Aorta (tissue), 5 donors: ENCODE results near the gene GRB7. TPM values are rescaled to one million over a fixed set of nuclear protein-coding genes. Genes with fewer than 3 reads are reported as not detected.
"Not testable (repeated sequence)": the region's sequence is repeated elsewhere in the genome, so short reads cannot be mapped to it uniquely, and the experiment has no call there.

Experiments
- ATAC-seq: fragments of 200-7000 bp; cut with Tn5 transposase; one replicate; pipeline ENCODE4 v1.9.1; 2022; ENCODE audit warnings: moderate library complexity; ENCODE audit not compliant: low FRiP score
- DNase-seq, 2 donors: peaks; one replicate each; pipeline ENCODE4 v3.0.0-alpha.2; 2020
- H3K27ac ChIP-seq, 2 donors: one replicate each; pipeline ENCODE4 v1.5.1; 2013; ENCODE audit warnings: low read length in 2 of 2, mild to moderate bottlenecking in 2 of 2, moderate library complexity in 2 of 2, control low read depth in 1 of 2, inconsistent platforms in 1 of 2, low read depth in 1 of 2
- H3K27me3 ChIP-seq, 2 donors: one replicate each; pipeline ENCODE4 v1.6.1; 2013; ENCODE audit warnings: control low read depth in 1 of 2, low read length in 1 of 2, mild to moderate bottlenecking in 1 of 2, moderate library complexity in 1 of 2; ENCODE audit not compliant: insufficient read depth in 2 of 2, control insufficient read depth in 1 of 2
- H3K36me3 ChIP-seq, 2 donors: one replicate each; pipeline ENCODE4 v1.6.1; 2013; ENCODE audit warnings: control low read depth in 1 of 2, low read length in 1 of 2, mild to moderate bottlenecking in 1 of 2; ENCODE audit not compliant: insufficient read depth in 2 of 2, control insufficient read depth in 1 of 2
- H3K4me1 ChIP-seq, 2 donors: one replicate each; pipeline ENCODE4 v1.6.1; 2013; ENCODE audit warnings: low read length in 2 of 2, control low read depth in 1 of 2, mild to moderate bottlenecking in 1 of 2, moderate library complexity in 1 of 2; ENCODE audit not compliant: insufficient read depth in 2 of 2, control insufficient read depth in 1 of 2
- H3K4me3 ChIP-seq, 2 donors: one replicate each; pipeline ENCODE4 v1.5.1; 2013; ENCODE audit warnings: low read length in 2 of 2, control low read depth in 1 of 2, mild to moderate bottlenecking in 1 of 2
- H3K9me3 ChIP-seq: one replicate; pipeline ENCODE4 v1.6.1; 2013; ENCODE audit warnings: mild to moderate bottlenecking, low read length; ENCODE audit not compliant: control insufficient read depth
- WGBS, 2 donors: extraction: QIAGEN DNeasy Blood & Tissue Kit; methylation state at CpG; one replicate each; pipeline ENCODE4 v1.1.7; 2013; 5-methylcytosine and 5-hydroxymethylcytosine counted together
- intact Hi-C, 2 donors: fragments of 100-400 bp; cut with DNase I; formaldehyde crosslinking; loops; one replicate each; pipeline versions ENCODE4 v1.14.2 to v1.15.0; 2022
- polyA plus RNA-seq, 2 donors: library from polyadenylated mRNA; stranded (reverse); fragments of 200-250 nt; gene quantifications; one replicate each; pipeline ENCODE4 v1.2.3, GENCODE V29; 2013
- total RNA-seq, 2 donors: library from RNA; stranded (reverse); fragmentation: NEBNext Ultra II Directional; extraction: Animal tissue kit (Norgen Biotek cat#: 25700); gene quantifications; one replicate each; pipeline ENCODE4 v1.2.1, GENCODE V29; 2021
- donor health status: healthy with polysubstance abuse.
- donor health status: Bipolar disorder and iron deficiency.
- donor health status: DM: no; HTN: no; CAD: no.
- donor health status: DM: no; HTN: no; CAD: no.
- donor health status: DM: yes; HTN: yes; CAD: no.

Gene GRB7
- total and polyA plus RNA-seq, 4 donors: 0.23 to 1.6 (median 0.59) TPM

GRCh38 chr17:39756380-39757079, 18.8 kb downstream of the GRB7 start:
- no peak overlapping the region for H3K27ac ChIP-seq
- H3K9me3 ChIP-seq: no peaks in the 10 kb centered on the region
- ATAC-seq (no peak), DNase-seq (no peak)
- no peaks in the 10 kb centered on the region for H3K4me1 ChIP-seq
- H3K27me3 ChIP-seq: no peaks in the 10 kb centered on the region
- H3K4me3 ChIP-seq: no peak overlapping the region
- H3K36me3 ChIP-seq: no peaks in the 10 kb centered on the region
- intact Hi-C loops: loop anchor here in 1 of 2 donors (2.0 kb wide), 1 partner anchor 134 kb away; no protein-coding TSS in a partner anchor
- WGBS, 2 donors: 68 to 70% methylated on average over 7 of the region's 7 CpGs

- Histone ChIP-seq H3K9me3 (no peaks in the 10 kb centered on the region), H3K4me1 (no peaks in the 10 kb centered on the region), H3K27me3 (no peaks in the 10 kb centered on the region), H3K27ac (no peak overlapping the region), H3K4me3 (no peak overlapping the region), H3K36me3 (no peaks in the 10 kb centered on the region)
- intact Hi-C loops: loop anchor here in 1 of 2 donors (2.0 kb wide), 1 partner anchor 134 kb away; no protein-coding TSS in a partner anchor
- DNase-seq (no peak), ATAC-seq (no peak)
- WGBS, 2 donors: 87 to 88% methylated on average over 4 of the region's 4 CpGs
These were observed 19.5 kb downstream of the GRB7 start for GRCh38 chr17:39757176-39757662.

GRCh38 chr17:39757931-39758873, 20.5 kb downstream of the GRB7 start:
- H3K36me3 ChIP-seq: no peaks in the 10 kb centered on the region
- WGBS, 2 donors: 77 to 79% methylated on average over 12 of the region's 12 CpGs
- H3K4me3 ChIP-seq: no peak overlapping the region
- ATAC-seq (no peak), DNase-seq (no peak)
- H3K9me3 ChIP-seq: no peaks in the 10 kb centered on the region
- H3K4me1 ChIP-seq: no peaks in the 10 kb centered on the region
- intact Hi-C loops: loop anchor here in 1 of 2 donors (2.0 kb wide), 1 partner anchor 135 kb away; no protein-coding TSS in a partner anchor
- H3K27me3 ChIP-seq: no peaks in the 10 kb centered on the region
- no peak overlapping the region for H3K27ac ChIP-seq

GRCh38 chr17:39759204-39759603, 21.5 kb downstream of the GRB7 start:
- ATAC-seq: no peak
- H3K9me3 ChIP-seq: no peaks in the 10 kb centered on the region
- no peak for DNase-seq
- H3K4me3 ChIP-seq: no peak overlapping the region
- no peaks in the 10 kb centered on the region for H3K4me1 ChIP-seq
- H3K36me3 ChIP-seq: no peaks in the 10 kb centered on the region
- no peak overlapping the region for H3K27ac ChIP-seq
- no peaks in the 10 kb centered on the region for H3K27me3 ChIP-seq
- 89 to 98% methylated on average over 5 of the region's 5 CpGs for WGBS, 2 donors
- intact Hi-C loops: no loop called here

- intact Hi-C loops: no loop called here
- Histone ChIP-seq H3K4me1 (no peaks in the 10 kb centered on the region), H3K27me3 (no peaks in the 10 kb centered on the region), H3K9me3 (no peaks in the 10 kb centered on the region), H3K4me3 (no peak overlapping the region), H3K36me3 (no peaks in the 10 kb centered on the region), H3K27ac (no peak overlapping the region)
- whole genome bisulfite sequencing, 2 donors: 95 to 96% methylated on average over 10 of the region's 10 CpGs
- no peak for DNase-seq
- ATAC-seq: no peak
These were observed 24.2 kb downstream of the GRB7 start for GRCh38 chr17:39761861-39762496.

GRCh38 chr17:39763051-39763820, 25.5 kb downstream of the GRB7 start:
- Histone ChIP-seq H3K36me3 (no peaks in the 10 kb centered on the region), H3K9me3 (no peaks in the 10 kb centered on the region), H3K4me3 (no peak overlapping the region), H3K27me3 (no peaks in the 10 kb centered on the region), H3K27ac (no peak overlapping the region), H3K4me1 (no peaks in the 10 kb centered on the region)
- WGBS, 2 donors: 35 to 42% methylated on average over 5 of the region's 5 CpGs
- no peak for ATAC-seq
- no peak for DNase-seq
- intact Hi-C loops: no loop called here

GRCh38 chr17:39764171-39764570, 26.4 kb downstream of the GRB7 start:
- intact Hi-C loops, H3K9me3 ChIP-seq, H3K4me1 ChIP-seq, H3K27me3 ChIP-seq, H3K4me3 ChIP-seq, DNase-seq, ATAC-seq, H3K36me3 ChIP-seq, H3K27ac ChIP-seq: not testable (repeated sequence)
- 85 to 91% methylated on average over 3 of the region's 3 CpGs for WGBS, 2 donors

- ATAC-seq (no peak), DNase-seq (no peak)
- Histone ChIP-seq H3K27ac (no peak overlapping the region), H3K9me3 (no peaks in the 10 kb centered on the region), H3K27me3 (no peaks in the 10 kb centered on the region), H3K4me3 (no peak overlapping the region), H3K36me3 (no peaks in the 10 kb centered on the region), H3K4me1 (no peaks in the 10 kb centered on the region)
- intact Hi-C loops: no loop called here
- WGBS, 2 donors: 61 to 86% methylated on average over 3 of the region's 3 CpGs
These were observed 27.4 kb downstream of the GRB7 start for GRCh38 chr17:39765175-39765574.
